Activated CD4-positive, alpha-beta T cell treated with anti-CD3 and anti-CD28 coated beads, Interleukin-2, amount 50 U/mL, for 48 hours (primary cell): ENCODE measurements around the gene PLK5.
A peak's percentile ranks its signal among the peaks of the same experiment; 100 is the strongest.
"Not testable (repeated sequence)": the region's sequence is repeated elsewhere in the genome, so short reads cannot be mapped to it uniquely, and the experiment has no call there.

Source experiments
- DNase-seq, 2 experiments: peaks; one replicate each; pipeline ENCODE4 v3.0.0-alpha.2; 2020

The PLK5 gene

GRCh38 chr19:1491114-1491848 is 32.6 kb upstream of the PLK5 start, which contains the start of gene REEP6:
Gene REEP6 (plus strand): TSS chr19:1491181. CDS start chr19:1491270, 89 bp downstream.
- DNase-seq = no peak

- DNase-seq = no peak
Observed at GRCh38 chr19:1491849-1492170, 32.1 kb upstream of the PLK5 start.

- no peak for DNase-seq
Observed at GRCh38 chr19:1492474-1493006, 31.3 kb upstream of the PLK5 start.

GRCh38 chr19:1494115-1494815 is 29.6 kb upstream of the PLK5 start:
- no peak for DNase-seq

- DNase-seq = no peak
Observed at GRCh38 chr19:1495051-1495798, 28.7 kb upstream of the PLK5 start.

- no peak for DNase-seq
Observed at GRCh38 chr19:1495799-1496713, 27.8 kb upstream of the PLK5 start.

- DNase-seq = no peak
Observed at GRCh38 chr19:1496714-1497577, 26.9 kb upstream of the PLK5 start.

GRCh38 chr19:1497578-1498235 is 26.2 kb upstream of the PLK5 start:
- DNase-seq = no peak

- not testable (repeated sequence) for DNase-seq
Observed at GRCh38 chr19:1499231-1499630, 24.6 kb upstream of the PLK5 start.

GRCh38 chr19:1501200-1501595 is 22.7 kb upstream of the PLK5 start:
- DNase-seq = no peak

GRCh38 chr19:1502433-1503088 is 21.3 kb upstream of the PLK5 start:
- DNase-seq = no peak

GRCh38 chr19:1503089-1503924 is 20.6 kb upstream of the PLK5 start:
- DNase-seq = peak; percentile 78 to 82

GRCh38 chr19:1503925-1504773 is 19.7 kb upstream of the PLK5 start:
- DNase-seq = no peak

- DNase-seq = no peak
Observed at GRCh38 chr19:1505012-1505411, 18.9 kb upstream of the PLK5 start.

GRCh38 chr19:1505991-1506881 is 17.6 kb upstream of the PLK5 start:
- no peak for DNase-seq

GRCh38 chr19:1507192-1507660 is 16.7 kb upstream of the PLK5 start:
- DNase-seq = no peak
